ENCODE data around the gene PPP1R13L.

GRCh38 chr19:45339629-45340028 is 65.2 kb downstream of the PPP1R13L start:
- TF ChIP-seq CTCF (IDR thresholded peaks at IDR 0.05) (no peak), POLR2A (IDR thresholded peaks at IDR 0.05) (no peak)

Measured in heart left ventricle (tissue), 13 donors.